ENCODE results near the gene NME7.
"Not testable (repeated sequence)": the region's sequence is repeated elsewhere in the genome, so short reads cannot be mapped to it uniquely, and the experiment has no call there.

The NME7 gene

DNA sequence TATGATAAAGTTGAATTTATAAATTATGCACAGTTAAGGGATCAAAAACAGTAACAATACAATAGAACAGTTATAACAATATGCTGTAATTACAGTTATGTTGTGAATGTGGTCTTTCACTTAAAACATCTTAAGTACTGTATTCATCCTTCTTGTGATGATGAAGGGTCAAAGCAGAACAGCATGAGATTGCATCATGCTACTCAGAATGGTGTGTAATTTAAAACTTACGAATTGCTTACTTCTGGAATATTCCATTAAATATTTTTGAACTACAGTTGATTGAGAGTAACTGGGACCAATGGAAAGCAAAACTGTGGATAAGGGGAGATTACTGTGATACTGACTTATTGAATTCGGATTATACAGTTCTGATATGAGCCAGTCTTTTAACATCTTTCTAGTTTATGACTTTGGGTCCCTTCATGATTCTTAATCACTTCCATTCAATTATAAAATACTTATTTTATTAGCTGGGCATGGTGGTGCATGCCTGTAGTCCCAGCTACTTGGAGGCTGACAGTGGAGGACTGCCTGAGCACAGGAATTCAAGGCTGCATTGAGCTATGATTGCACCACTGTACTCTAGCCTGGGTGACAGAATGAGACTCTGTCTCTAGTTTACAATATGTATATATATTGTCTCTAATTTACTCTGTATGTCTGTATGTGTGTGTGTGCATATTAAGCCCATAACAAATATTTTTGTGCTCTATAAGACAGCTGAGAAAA lies 217.9 kb downstream of the NME7 start:
- no peak for DNase-seq

DNA sequence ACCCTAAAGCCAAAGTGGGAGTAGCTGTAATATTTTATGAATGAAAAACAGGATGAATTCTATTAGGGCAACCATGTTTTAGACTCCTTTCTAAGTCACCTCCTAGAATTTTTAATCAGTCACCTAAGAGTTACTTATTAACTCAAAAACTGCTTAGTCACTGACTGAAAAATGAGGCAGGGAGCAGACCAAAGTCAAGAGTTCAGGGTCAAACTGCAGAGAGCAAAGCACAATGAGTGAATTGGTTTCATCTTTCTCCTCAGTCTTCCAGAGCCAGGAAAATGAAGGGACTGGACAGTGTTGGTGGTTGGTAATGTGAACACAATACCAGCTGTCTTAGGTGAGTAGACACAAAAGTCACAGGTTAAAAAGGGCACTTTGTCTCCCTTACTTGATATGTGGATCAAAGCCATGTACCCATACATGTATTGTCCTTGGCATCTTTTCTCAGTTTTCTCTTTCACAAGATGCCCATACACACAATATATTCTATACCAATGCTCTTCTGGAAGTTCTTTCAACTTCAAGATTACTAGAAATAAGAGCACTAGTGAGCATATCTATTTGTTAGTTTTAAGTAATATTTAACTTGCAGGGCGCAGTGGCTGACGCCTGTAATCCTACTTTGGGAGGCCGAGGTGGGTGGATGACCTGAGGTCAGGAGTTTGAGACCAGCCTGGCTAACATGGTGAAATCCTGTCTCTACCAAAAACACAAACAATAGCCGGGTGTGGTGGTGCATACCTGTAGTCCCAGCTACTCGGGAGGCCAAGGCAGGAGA lies 218.9 kb downstream of the NME7 start:
- no peak for DNase-seq

DNA sequence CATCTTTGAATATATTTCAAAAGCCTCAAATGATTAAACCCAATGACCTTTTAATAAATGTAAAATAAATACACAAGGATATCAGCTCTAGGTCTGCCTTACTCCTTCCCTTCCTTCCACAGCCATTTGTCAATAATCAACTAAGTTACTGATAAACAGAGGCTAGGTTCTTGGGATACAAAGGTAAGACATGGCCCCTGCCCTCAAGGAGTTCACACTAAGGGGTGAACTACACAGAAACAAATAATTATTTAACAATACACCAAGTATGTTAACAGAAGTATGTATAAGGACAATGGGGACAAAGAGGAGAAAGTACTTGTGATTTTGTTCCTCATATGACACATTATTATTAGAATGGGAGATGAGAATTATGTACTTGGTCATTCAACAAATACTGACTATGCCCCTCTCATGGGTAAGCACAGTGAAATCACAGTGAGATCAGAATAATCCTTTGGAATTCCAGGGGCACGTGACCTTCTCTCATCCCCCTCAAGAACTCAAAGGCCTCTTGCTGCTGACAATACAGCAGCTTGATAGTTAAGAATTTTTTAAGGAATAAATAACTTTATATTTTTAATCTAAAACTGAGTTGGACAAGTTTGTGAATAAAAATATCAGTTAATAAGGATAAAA lies 220.9 kb downstream of the NME7 start:
- DNase-seq, result no peak

DNA sequence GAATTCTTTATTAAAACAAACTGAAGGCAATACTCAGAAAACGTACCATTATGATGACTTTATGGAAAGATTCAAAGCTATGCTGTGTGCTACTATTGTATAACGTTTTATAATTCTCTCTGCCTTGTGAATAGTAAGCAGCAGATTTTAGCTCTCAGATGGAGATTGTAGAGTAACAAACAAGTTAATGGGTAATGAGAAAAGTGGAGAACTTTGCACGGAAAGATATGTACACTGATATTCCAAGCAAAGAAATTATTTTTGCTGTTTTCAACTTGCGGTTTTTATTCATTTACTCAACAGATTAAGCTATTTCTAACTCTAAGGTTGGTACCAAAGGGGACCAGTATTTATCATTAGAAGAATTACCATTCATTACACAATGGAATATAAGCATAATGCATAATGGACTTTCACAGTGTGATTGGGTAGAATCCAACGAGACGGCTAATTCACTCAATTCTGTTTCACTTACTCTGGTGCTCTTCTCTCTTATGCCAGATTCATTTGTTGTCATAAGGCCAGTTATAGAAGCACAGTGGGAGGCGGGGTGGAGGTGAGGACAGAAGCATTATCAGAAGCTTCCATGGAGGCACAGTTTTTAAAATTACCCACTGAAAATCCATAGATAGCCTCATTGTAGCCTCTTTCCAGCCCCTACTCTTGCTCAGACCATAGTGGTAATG lies 222.5 kb downstream of the NME7 start:
- DNase-seq, result no peak

DNA sequence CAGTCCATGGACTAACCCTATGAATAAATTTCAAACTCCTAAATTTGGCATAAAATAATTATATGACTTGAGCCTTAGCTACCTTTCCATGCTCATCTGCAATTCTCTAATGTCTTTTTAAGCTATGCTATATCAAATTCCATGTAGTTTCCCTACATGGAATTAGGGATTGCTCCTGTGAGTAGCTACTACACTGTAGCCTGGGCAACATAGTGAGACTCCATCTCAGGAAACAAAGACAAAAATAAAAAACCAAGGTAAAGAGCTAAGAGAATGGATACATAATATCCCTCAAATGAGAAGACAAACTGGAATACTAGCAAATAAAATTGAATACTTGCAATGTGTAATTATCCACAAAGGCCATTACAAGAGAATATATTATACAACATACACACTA lies 223.6 kb downstream of the NME7 start:
- DNase-seq, result no peak

DNA sequence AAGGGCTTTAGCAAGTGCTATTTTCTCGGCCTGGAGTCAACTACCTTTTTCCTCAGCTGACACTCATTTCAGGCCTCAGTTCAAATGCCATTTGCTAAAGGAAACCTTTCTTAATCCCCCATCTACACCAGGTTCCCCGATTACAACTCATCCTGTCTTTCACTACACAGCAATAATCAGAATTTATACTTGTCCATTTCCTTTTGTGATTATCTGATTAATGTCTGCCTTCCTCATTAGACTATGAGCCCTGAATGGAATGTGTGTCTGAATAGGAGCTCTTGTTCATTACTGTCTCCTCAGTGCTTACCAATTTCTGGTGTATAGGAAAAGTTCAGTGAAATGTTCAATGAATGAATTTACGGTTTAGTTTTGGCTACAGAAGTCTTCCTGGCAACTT lies 224.3 kb downstream of the NME7 start:
- no peak for DNase-seq

DNA sequence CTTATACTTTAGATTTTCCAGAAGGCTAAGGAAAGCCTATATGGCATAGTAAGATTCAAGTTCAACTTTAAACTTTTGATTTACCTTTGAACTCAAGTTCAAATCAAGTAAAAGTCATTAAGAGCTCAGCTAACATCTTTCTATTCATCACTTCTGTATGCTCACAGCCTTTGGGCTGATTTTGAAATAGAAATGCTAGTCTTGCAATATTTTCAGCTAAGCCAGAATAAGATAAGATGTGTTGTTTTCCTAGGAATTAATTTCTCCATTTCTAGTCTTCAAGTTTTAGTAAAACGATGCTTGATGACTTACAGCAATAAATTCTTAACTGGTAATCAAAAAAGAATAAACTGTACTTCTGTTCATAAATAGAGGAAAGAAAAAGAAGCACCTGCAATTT lies 225.5 kb downstream of the NME7 start:
- DNase-seq, result no peak

DNA sequence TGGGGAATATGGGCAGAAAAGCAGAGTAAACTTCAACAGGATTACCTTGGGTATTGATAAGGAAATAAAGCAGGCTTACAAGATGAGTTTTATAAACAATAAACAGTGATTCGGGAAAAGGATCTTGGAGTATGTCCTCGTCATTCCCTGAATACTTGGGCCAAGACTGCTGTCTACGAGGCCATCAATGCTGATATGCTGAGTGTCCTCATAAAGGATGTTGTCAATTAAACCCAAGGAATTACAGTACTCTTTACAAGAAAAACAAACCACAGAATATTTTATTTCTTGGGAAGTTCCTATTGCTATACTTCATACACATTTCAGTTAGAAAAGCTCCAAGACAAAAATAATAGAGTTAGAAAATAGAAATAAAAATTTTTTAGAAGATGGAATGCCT lies 226.2 kb downstream of the NME7 start:
- DNase-seq, result no peak

DNA sequence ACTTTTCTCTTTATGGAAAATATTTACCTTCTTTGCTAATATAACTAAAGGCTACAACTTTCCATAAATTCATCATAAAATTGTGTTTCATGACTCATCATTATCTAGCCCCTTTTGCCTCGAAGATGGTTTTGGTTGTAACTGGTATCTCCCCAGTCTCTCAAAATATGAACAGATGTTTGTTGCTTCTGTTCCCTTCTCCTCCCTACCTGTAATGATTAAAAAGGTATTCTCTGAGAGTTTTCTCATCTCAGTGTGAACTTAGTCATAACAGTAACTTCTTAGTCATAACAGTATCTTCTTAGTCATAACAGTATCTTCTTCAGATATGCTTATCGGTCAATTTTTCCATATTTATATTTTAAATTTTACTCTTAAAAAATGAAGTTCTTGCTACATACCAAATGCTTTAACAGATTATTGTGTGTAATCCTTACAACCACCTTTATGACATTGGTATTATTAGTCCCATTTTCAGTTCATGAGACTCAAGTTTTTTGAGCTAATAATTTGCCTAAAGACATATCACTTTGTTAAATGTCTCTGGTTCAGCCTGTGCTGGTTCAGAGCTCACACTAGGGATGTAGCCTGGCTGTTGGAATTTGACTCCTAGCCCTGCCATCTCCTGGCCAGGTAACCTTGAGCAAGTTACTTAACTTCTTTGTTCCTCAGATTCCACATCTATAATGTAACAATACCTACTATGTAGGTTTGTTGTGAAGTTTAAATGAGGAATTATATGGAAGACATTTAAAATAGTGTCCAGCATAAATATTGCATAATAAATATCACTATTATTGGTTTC lies 228.5 kb downstream of the NME7 start:
- no peak for DNase-seq

DNA sequence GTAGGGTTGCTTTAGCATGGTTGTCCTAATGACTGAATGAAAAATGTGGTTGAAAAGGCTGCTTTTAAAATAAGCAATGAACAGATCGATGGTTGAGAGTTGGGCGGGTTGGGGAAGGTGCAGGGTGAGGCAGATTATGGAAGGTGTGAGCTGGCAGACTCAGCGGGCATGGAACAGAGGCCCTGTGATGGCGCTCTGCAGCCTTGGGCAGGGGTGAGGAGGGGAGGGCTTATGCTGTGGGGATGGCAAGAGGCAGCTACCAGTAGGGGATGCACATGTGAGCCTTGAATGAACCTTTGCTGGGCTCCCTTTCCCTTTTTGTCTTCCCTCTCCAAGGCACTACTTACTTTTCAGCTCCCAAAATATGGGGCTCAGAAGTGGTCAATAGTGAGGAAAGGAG lies 230.2 kb downstream of the NME7 start:
- DNase-seq, result no peak

DNA sequence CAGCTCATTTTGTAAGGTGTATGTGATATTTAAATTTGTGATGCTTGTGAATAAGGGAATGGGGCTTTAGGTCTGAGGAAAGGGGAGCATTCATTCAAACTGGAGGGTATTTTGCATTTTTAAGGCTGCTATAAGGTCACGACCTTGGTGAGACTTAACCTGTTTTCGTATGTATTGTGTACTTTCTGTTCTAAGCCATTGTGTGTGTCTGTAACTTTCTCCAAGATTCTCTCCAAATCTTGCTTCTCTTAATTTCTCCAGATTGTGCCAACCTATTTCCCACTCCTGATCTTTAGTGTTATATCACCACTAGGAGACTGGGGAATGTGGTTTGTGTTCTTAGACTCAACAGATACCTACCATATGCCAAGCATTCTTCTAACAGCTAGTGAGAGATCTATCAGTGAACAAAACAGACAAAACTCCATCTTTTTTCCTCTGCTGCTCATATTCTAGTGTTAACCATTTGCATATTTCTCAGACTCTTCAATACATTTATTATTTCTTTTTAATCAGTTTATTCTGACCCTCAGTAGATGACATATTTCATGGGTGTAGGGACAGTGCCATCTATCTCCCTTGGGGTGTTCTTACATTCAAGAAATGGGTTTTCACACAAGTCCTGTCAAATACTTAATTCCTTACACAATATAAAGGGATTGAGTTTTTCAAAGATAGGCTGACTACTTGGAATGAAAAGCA lies 233.6 kb downstream of the NME7 start:
- DNase-seq, result peak in 1 of 4 experiments; percentile 25

DNA sequence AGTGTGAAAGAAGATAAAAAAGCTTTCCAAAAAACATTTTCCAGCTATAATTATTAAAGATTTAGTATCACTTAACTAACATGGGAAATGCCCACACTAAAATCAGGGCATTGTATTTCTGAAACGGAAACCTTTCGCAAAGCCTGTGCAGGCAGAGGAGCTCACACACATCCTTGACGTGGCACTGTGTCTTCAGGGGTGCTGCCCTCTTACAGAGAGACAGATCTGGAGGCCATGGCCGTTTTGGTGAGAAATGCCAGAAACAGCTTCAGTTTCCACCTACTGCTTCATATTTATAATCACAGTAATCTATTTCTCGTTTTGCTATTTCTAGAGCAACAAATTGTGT lies 234.4 kb downstream of the NME7 start:
- DNase-seq, result no peak

DNA sequence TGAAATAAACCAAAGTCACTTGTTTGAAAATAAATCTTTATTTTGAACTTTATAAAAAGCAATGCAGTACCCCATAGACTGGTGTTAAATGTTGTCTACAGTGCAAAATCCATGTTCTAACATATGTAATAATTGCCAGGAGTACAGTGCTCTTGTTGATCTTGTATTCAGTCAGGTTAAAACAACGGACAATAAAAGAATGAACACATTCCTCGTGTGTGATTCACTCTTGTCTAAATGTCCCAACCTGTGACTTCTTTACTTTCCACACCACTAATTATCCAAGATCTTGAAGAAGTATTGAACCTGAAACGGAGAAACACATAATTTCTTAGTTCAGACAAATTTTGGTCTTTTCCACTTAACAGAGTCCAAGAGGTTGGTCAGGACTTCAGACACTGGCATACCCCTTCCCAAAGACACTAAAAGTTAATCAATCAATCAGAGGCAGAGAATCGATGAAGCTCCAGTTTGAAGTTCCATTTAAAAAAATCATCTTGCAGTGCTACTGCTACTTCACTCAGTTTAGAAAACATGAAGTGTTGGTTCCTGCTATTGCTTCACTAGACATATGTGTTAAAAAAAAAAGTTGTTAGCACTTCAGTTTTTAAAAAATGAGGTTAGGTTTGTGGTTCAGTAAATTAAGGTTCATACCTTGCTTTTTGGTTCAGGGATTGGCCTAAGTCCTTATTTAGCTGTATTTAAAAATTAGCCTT lies 234.9 kb downstream of the NME7 start:
- DNase-seq, result no peak

DNA sequence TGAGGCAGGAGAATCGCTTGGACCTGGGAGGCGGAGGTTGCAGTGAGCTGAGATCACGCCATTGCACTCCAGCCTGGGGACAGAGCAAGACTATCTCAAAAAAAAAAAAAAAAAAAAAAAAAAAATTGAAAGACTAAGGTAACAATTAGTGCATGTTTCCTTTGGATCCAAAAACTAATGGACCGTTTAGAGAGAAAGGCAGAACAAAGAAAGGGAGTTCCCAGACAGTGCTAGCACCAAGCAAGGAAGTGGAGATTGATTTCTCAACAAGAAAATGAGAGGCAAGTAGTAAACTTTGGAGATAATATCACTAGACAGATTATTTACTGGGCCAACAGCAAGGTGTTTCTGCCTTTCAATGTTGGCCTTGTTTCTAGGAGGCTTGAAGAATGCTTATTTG lies 236.9 kb downstream of the NME7 start:
- no peak for DNase-seq

DNA sequence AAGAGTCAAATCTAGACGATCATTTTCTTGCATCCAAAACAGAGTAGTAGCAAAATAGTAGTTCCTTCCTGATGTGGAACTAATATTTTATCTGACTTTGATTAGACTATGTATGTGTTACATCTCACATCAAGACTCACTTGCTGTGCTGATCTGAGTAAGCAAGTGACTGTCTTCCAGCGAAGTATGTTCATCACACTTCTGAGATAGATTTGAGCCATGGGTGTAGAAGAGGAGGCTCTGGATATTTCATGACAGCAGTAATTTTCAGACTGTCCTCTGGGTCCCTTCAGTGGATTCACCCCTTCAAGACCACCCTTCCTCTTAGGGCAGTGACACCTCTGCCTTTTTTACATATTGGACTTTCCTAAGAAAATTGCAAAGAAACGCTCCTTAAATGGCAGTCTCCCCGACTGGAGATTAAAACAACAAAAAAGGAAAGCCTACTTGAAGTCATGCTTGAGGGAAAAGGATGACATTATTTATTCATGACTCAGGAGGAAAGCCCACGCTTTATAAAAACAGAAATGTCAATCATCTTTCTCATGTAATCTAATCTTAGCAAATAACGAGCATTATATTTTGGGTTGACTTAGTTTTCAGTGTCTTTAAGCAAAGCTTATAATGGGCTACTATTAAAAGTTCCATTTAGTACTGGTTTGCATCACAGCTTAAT lies 238.3 kb downstream of the NME7 start:
- no peak for DNase-seq

DNA sequence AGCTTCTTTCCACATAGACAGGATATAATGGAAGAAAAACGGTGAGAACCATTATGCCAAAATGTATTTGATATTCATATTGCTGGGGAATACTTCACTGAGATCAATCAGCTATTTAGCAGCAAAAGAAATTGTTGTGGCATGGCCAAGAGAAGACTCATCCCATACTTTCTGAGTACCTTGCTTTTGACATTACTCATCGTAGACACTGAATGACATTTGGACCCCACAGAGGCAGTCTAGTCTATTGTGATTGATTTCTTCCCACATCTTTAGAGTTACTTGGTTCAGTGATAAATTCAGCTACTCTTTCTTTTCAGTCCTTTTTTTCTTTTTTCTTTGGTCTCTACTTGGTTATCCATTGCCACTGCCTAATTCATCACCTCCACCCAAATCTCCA lies 239.0 kb downstream of the NME7 start:
- no peak for DNase-seq

DNA sequence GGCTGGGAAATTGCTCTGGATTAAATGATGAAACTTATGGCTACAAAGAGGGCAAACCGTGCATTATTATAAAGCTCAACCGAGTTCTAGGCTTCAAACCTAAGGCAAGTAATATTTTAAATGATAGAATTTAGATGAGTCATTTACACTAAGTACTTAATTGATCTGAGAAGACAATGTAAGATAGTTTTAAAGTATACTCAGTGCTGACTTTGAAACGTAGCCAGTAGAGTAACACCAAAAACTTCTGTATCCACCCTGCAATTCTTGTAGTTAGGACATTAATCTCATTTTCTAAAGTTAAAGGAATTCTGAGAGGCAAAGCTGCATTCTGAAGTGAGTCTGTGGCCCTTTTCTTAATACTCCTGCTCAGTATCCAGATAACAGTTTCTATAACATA lies 240.3 kb downstream of the NME7 start:
- DNase-seq, result no peak

DNA sequence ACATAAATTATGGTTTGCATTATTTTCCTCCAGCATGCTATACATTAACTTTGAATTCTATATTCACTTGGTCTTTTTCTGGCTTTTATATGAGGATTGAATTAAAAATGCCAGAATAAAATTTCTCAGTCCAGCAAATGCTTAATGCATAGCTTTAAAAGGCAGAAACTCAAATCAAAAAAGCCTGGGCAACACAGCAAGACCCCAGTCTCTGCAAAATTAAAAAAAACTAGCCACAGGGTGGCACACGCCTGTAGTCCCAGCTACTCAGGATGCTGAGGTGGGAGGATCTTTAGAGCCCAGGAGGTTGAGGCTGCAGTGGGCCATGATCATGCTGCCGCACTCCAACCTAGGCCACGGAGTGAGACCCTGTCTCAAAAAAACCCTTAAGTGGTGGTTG lies 241.3 kb downstream of the NME7 start:
- DNase-seq, result no peak

DNA sequence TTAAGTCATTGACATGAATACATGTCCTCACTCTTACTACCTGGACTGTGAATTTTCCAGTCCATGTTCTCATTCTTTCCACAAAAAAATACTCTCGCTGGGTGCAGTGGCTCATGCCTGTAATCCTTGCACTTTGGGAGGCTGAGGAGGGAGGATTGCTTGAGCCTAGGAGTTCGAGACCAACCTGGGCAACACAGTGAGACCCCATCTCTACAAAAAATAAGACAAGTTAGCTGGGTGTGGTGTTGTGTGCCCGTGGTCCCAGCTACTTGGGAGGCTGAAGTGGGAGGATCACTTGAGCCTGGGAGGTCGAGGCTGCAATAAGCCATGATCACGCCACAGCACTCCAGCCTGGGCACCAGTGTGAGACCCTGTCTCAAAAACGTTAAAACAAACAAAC lies 242.0 kb downstream of the NME7 start:
- not testable (repeated sequence) for DNase-seq

DNA sequence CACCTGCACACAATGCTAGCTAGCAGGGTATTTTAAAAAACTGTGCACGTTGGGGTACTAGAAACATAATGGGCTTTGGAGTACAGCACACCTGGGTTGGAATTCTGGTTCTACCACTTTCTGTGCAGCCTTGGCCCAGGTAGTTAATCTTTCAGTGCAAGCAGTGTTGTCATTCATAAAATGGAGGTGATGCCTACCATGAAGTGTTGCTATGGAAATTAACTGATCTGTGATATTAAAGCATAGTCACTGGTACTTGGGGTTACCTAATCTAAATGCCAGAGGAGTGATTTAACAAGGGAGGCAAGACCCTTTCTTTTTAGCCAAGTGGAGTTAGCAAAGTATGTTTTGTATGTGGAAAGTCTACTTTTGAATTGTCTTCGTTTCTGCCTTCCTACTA lies 243.1 kb downstream of the NME7 start:
- no peak for DNase-seq

DNA sequence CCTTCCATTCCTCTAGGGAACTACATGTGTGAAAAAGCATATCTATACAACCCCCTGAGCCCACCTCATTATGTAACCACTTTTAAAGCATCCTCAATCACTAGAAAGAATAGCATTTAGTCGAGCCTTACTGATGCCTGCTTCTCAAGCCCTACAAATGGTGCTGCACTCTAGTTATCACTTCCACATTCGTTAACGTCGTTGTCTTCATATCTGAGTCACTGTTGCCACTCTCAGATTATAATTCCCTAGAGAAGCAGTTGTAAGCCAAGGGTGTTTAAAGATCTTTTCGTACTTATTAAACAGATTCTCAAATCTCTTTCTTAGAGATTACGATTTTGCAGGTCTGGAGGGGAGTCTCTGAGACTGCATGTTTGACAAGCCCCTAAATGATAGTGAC lies 244.6 kb downstream of the NME7 start:
- DNase-seq, result peak in 1 of 4 experiments; percentile 11
